Mucosa of stomach (tissue), 1 donor: ENCODE measurements around the gene TAS2R31.
"Not testable (repeated sequence)": the region's sequence is repeated elsewhere in the genome, so short reads cannot be mapped to it uniquely, and the experiment has no call there.

Experiments
- H3K27me3 ChIP-seq: one replicate; pipeline ENCODE4 v1.7.0; 2013; ENCODE audit warnings: mild to moderate bottlenecking, low read length; ENCODE audit not compliant: control insufficient read depth, insufficient read depth
- H3K36me3 ChIP-seq: one replicate; pipeline ENCODE4 v1.7.0; 2013; ENCODE audit warnings: low read length; ENCODE audit not compliant: control insufficient read depth, insufficient read depth
- H3K4me1 ChIP-seq: one replicate; pipeline ENCODE4 v1.7.0; 2013; ENCODE audit warnings: mild to moderate bottlenecking, low read length; ENCODE audit not compliant: control insufficient read depth, insufficient read depth
- H3K4me3 ChIP-seq: one replicate; pipeline ENCODE4 v1.7.0; 2013; ENCODE audit warnings: low read length
- H3K9ac ChIP-seq: one replicate; pipeline ENCODE4 v1.7.0; 2013; ENCODE audit warnings: mild to moderate bottlenecking, low read length, moderate library complexity
- H3K9me3 ChIP-seq: one replicate; pipeline ENCODE4 v1.7.0; 2013; ENCODE audit warnings: mild to moderate bottlenecking, low read length, moderate library complexity; ENCODE audit not compliant: control insufficient read depth
- donor health status: Pancreatic carcinoma.

TAS2R31 gene

DNA sequence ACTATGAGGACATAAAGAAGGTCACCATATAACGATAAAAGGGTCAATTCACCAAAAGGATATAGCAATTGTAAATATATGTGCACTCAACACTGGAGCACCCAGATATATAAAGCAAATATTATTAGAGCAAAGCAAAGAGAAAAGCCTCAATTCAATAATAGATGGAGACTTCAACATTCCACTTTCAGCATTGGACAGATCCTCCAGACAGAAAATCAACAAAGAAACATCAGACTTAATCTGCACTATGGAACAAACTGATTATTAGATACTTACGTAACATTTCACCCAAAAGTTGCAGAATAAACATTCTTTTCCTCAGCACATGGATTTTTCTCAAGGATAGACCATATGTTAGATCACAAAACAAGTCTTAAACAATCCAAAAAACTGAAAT is 10.2 kb upstream of the TAS2R31 start:
- not testable (repeated sequence) for H3K27me3 ChIP-seq, H3K9me3 ChIP-seq, H3K4me1 ChIP-seq, H3K4me3 ChIP-seq, H3K9ac ChIP-seq, H3K36me3 ChIP-seq

DNA sequence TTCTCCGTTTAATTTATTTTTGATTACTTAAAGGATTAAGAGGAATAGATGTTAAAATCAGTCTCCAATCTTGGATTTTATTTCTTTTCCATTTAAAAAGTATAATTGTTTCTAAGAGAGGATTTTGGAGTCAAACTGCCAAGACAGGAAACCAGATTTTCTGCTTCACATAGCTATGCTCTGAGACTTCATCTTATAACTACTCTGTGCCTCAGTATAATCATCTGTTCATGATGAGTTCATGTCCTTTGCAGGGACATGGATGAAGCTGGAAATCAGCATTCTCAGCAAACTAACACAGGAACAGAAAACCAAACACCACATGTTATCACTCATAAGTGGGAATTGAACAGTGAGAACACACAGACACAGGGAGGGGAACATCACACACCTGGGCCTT is 9.0 kb upstream of the TAS2R31 start:
- Histone ChIP-seq H3K4me1 (no peaks in the 10 kb centered on the region), H3K9me3 (no peaks in the 10 kb centered on the region), H3K27me3 (no peaks in the 10 kb centered on the region), H3K9ac (no peak overlapping the region), H3K36me3 (no peaks in the 10 kb centered on the region), H3K4me3 (no peak overlapping the region)

DNA sequence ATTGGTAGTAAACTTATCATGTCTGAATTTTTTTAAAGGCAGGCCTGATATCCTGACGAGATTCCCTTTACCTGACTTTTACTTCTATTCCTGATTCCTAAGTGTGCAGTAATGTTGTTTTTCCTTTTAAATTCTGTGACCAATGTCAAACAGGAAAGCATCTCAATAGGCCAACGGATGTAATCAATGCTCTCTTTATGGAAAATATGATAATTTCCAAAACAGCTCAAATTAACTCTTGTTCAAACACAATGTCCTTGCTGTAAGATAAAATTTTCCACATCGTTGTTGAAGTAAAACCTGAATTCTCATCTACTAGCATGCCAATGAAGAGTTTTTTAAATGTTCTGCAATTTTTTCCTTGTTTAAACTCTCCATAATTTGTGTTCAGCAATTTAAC is 8.0 kb upstream of the TAS2R31 start:
- no peaks in the 10 kb centered on the region for H3K36me3 ChIP-seq
- no peak overlapping the region for H3K9ac ChIP-seq
- no peaks in the 10 kb centered on the region for H3K27me3 ChIP-seq
- H3K9me3 ChIP-seq: no peaks in the 10 kb centered on the region
- H3K4me3 ChIP-seq: no peak overlapping the region
- H3K4me1 ChIP-seq: no peaks in the 10 kb centered on the region

DNA sequence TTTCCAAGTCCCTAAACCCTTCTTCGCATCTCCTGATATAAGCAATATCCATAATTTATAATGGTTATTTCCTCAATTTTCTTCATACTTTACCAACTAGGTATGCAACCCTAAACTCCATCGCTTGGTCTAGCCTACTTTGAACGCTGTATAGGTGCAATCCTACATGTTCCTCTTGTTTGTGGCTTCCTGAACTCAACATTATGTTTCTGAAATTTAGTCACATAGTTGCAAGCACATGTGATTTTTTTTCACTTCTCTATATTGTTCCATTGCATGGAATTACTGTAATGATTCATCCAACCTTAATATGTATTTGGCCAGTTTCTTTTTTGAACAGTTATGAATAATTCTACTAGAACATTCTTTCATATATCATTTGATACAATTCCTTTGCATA is 2.8 kb upstream of the TAS2R31 start:
- H3K9ac ChIP-seq, H3K4me1 ChIP-seq, H3K9me3 ChIP-seq, H3K27me3 ChIP-seq, H3K36me3 ChIP-seq, H3K4me3 ChIP-seq: not testable (repeated sequence)

DNA sequence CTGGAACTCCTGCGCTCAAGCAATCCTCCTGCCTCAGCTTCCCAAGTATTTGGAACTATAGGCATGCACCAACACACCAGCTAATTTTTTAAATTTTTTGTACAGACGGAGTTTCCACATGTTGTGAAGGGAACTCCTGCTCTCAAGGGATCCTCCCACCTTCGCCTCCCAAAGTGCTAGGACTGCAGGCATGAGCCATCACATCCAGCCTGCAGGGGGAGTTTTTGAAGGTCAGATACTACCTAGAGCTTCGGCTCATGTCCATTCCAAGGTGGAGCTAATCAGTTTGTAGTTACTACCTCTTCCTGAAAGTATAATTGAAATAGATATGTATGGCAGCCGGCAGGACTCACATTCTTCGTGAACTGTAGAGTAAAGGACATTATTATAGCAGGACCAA is 5.1 kb downstream of the TAS2R31 start:
- Histone ChIP-seq H3K36me3 (no peaks in the 10 kb centered on the region), H3K27me3 (no peaks in the 10 kb centered on the region), H3K9ac (no peak overlapping the region), H3K4me3 (no peak overlapping the region), H3K9me3 (no peaks in the 10 kb centered on the region), H3K4me1 (no peaks in the 10 kb centered on the region)

DNA sequence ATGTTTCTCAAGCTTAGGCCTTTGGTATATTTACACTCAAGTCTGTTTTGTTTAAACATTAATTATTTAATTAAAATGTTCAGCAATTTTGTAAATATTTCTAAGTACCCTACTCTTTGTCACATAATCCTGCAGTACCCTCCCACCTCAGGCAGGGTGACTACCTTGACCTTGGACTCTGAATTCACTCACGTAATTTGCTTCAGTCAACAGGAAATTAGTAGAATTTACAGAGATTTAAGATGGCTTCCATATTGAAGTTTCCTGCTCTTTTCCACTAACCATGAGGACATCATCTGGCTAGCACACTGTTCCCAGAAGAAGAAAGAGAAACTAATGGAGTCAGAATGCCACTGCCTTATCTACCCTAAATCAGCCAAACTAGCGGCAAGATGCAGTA is 7.8 kb downstream of the TAS2R31 start:
- Histone ChIP-seq H3K36me3 (no peaks in the 10 kb centered on the region), H3K9me3 (no peaks in the 10 kb centered on the region), H3K9ac (no peak overlapping the region), H3K4me3 (no peak overlapping the region), H3K27me3 (no peaks in the 10 kb centered on the region), H3K4me1 (no peaks in the 10 kb centered on the region)

DNA sequence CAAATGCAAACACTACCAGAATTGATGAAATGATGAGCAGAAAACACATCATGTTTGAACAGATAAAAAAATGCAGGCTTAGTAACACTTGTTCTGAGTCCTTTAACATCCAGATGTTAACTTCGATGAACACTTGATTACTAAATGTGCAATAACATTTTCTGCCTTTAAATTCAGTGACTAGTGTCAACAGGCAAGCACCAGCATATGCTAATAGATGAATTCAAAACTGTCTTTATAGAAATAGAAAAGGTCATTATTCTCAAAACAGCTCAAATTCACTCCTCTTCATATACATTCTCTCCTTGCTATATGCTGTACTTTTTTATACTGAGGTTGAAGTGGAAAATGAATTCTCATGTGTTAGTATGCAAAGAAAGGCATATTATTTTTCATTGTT is 8.7 kb downstream of the TAS2R31 start, which contains the start of gene TAS2R19:
Gene TAS2R19, minus strand, starts transcription at position 101 of the 400 bp plus-strand sequence. Its CDS starts 49 bp downstream, at position 52.
- Histone ChIP-seq H3K4me3 (no peak within 1 kb of the TSS), H3K36me3 (no peaks in the 10 kb centered on the region), H3K9me3 (no peaks in the 10 kb centered on the region), H3K4me1 (no peaks in the 10 kb centered on the region), H3K9ac (no peak within 1 kb of the TSS), H3K27me3 (no peaks in the 10 kb centered on the region)

DNA sequence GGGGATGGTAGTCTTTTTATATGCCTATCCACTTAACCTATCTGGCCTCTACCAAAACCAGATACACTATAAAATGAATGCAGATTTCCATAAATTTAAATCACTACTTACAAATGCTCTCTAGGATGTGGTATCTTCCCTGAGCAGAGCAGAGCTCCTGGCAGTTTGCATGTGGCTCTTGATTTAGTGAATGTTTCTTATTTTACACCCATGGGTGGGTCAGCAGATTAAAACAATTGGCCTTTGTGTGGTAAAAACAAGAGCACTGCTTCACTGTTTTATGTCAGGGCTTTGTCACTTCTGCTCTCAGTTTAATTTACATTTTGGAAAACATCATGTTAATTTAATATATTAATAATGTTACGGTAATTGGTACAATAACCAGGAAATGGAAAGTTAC is 14.3 kb downstream of the TAS2R31 start:
- peaks cover 13% of the 10 kb centered on the region for H3K4me1 ChIP-seq
- H3K27me3 ChIP-seq: no peaks in the 10 kb centered on the region

DNA sequence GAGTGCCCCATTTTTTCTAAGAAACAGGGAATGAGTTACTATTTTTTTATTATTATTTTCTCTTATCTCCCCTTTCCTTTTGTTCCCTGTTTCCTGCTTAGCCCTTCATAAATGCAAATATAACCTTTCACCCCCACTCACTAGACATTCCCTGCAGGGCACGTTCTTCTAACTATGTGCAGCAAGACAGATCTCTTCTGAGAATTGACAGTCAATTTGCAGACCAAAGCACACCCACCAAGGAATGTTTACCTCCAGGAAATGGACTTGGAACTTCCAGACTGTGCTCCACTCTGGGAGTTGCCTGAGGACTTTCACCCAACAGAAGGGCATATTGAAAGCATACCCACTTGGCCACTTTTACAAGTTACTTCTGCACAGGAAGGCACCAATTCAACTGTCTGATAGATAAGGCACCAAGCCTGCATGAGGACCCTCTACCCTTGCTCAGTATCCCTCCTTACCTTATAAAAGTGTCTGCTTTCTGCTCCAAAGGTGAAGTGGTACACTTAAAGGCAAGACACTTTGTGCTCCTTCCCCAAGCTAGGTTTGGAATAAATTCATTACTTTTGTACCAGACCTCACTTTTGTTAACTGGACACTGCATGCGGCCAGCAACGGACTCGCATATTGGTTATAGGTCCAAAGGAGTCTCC is 15.3 kb downstream of the TAS2R31 start:
- no peaks in the 10 kb centered on the region for H3K27me3 ChIP-seq
- no peak overlapping the region for H3K9ac ChIP-seq
- no peaks in the 10 kb centered on the region for H3K36me3 ChIP-seq
- peaks cover 13% of the 10 kb centered on the region for H3K4me1 ChIP-seq
- H3K9me3 ChIP-seq: no peaks in the 10 kb centered on the region
- H3K4me3 ChIP-seq: no peak overlapping the region

More for the DNA sequence above, 14.3 kb downstream of the TAS2R31 start:
- H3K9me3 ChIP-seq: no peaks in the 10 kb centered on the region
- H3K36me3 ChIP-seq: no peaks in the 10 kb centered on the region
- H3K9ac ChIP-seq: no peak overlapping the region
- no peak overlapping the region for H3K4me3 ChIP-seq

DNA sequence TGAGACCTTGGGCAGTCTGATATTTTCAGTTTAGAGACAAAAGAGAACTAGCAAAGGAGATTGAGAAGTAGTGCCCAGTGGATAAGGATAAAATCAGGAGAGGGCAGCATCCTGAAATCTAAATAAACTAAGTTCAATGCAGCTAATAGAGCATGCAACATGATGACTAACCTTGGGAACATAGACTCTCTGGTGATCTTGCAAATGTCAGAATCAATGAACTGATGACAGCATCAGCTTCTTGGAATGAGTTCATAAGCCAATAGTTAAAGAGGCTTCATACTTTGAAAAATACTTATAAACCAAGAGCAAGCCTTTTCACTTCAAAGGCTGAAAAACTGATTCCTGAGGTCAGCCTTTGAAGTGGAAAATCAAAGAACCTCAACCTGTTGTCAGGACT is 17.0 kb downstream of the TAS2R31 start:
- Histone ChIP-seq H3K27me3 (no peaks in the 10 kb centered on the region), H3K4me3 (no peak overlapping the region), H3K9me3 (no peaks in the 10 kb centered on the region), H3K9ac (no peak overlapping the region), H3K36me3 (no peaks in the 10 kb centered on the region), H3K4me1 (peaks cover 13% of the 10 kb centered on the region)

DNA sequence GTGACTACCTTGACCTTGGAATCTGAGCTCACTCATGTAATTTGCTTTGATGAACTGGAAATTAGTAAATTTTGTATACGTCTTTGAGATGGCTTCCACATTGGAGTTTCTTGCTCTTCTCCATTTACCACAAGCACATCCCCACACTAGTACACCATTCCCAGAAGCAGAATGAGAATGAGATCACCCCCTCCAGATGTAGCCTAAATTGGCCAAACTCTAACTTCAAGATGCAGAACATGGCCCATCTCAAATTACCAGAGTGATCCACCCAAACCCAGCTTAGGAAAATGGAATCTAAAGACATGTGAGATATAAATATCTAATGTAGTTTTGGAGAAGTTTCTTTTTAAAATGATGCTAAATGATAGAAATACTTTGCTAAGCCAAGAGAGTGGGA is 23.6 kb downstream of the TAS2R31 start:
- no peaks in the 10 kb centered on the region for H3K4me1 ChIP-seq
- H3K9ac ChIP-seq: no peak overlapping the region
- H3K27me3 ChIP-seq: no peaks in the 10 kb centered on the region
- no peaks in the 10 kb centered on the region for H3K9me3 ChIP-seq
- H3K4me3 ChIP-seq: no peak overlapping the region
- H3K36me3 ChIP-seq: no peaks in the 10 kb centered on the region

DNA sequence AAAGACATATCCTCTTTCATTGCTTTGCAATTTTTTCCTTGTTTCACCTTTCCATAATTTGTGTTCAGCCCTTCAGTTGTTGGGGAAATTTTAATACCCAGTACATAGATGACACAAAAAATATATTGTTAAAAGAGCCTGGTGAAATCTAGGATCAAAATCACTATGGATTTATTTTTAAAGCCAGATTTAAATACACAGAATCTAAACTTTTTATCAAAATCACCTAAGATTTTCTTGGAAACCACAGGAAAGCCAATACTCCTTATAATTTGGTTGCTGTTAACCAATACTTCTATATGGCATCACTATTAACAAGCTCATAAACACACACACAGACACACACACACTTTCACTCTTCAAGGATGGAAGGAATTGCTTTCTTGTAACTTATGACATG is 33.0 kb downstream of the TAS2R31 start, which contains the start of gene TAS2R20:
Gene TAS2R20, minus strand, starts transcription at position 101 of the 400 bp plus-strand sequence. CDS start 429 bp downstream, outside the sequence.
- Histone ChIP-seq H3K9ac (no peak within 1 kb of the TSS), H3K9me3 (no peaks in the 10 kb centered on the region), H3K27me3 (no peaks in the 10 kb centered on the region), H3K4me1 (no peaks in the 10 kb centered on the region), H3K4me3 (no peak within 1 kb of the TSS), H3K36me3 (no peaks in the 10 kb centered on the region)

DNA sequence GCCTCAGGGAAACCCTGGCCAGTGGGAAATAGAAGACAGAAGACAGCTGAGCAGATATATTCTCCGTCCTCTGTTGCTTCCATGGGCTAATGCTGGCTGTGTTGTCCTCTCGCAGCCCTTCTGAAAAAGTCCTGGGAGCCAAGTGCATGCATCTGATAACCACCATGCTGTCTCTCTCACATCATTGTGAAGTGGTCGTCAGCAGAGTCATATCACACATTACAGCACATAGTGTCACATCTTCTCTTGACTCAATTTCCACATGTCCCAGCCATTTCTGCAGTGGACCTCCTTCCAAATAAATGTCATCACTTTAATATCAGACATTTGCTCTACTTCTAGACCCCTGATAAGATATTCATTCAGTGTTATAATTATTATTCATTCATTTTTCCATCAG is 36.9 kb downstream of the TAS2R31 start:
- no peak overlapping the region for H3K9ac ChIP-seq
- no peaks in the 10 kb centered on the region for H3K9me3 ChIP-seq
- no peaks in the 10 kb centered on the region for H3K27me3 ChIP-seq

More for the DNA sequence above, 36.9 kb downstream of the TAS2R31 start:
- Histone ChIP-seq H3K4me3 (no peak overlapping the region), H3K4me1 (no peaks in the 10 kb centered on the region), H3K36me3 (no peaks in the 10 kb centered on the region)
